Effector memory CD4-positive, alpha-beta T cell (primary cell): ENCODE data around the gene ALX3.
A peak's percentile ranks its signal among the peaks of the same experiment; 100 is the strongest.

Experiments
- DNase-seq, 3 donors: peaks; one replicate each; pipeline ENCODE4 v3.0.0-alpha.2; 2020
- H3K27ac ChIP-seq: 2 replicates; pipeline ENCODE4 v1.7.0; 2013; ENCODE audit warnings: mild to moderate bottlenecking, low read length, moderate library complexity; ENCODE audit not compliant: insufficient read depth, poor library complexity, severe bottlenecking
- H3K27me3 ChIP-seq: replicated peaks from 2 replicates; pipeline ENCODE4 v1.7.0; 2013; ENCODE audit warnings: mild to moderate bottlenecking, low read length; ENCODE audit not compliant: insufficient read depth, control insufficient read depth, poor library complexity, severe bottlenecking
- H3K36me3 ChIP-seq: 2 replicates; pipeline ENCODE4 v1.7.0; 2013; ENCODE audit warnings: mild to moderate bottlenecking, low read length, moderate library complexity; ENCODE audit not compliant: control insufficient read depth, insufficient read depth
- H3K4me1 ChIP-seq: 2 replicates; pipeline ENCODE4 v1.7.0; 2013; ENCODE audit warnings: low read length, mild to moderate bottlenecking; ENCODE audit not compliant: control insufficient read depth, insufficient read depth, poor library complexity, severe bottlenecking
- H3K4me3 ChIP-seq: 2 replicates; pipeline ENCODE4 v1.7.0; 2013; ENCODE audit warnings: low read length, low read depth, mild to moderate bottlenecking; ENCODE audit not compliant: insufficient read depth, poor library complexity, severe bottlenecking
- H3K9me3 ChIP-seq: 2 replicates; pipeline ENCODE4 v1.7.0; 2013; ENCODE audit warnings: mild to moderate bottlenecking, low read length, moderate library complexity; ENCODE audit not compliant: control insufficient read depth
- total RNA-seq, 3 donors: gene quantifications; one replicate each; lab custom pipeline; 2026; lab: John Stamatoyannopoulos, UW

ALX3 gene
- 0 reads per million in 3 donors for total RNA-seq

DNA sequence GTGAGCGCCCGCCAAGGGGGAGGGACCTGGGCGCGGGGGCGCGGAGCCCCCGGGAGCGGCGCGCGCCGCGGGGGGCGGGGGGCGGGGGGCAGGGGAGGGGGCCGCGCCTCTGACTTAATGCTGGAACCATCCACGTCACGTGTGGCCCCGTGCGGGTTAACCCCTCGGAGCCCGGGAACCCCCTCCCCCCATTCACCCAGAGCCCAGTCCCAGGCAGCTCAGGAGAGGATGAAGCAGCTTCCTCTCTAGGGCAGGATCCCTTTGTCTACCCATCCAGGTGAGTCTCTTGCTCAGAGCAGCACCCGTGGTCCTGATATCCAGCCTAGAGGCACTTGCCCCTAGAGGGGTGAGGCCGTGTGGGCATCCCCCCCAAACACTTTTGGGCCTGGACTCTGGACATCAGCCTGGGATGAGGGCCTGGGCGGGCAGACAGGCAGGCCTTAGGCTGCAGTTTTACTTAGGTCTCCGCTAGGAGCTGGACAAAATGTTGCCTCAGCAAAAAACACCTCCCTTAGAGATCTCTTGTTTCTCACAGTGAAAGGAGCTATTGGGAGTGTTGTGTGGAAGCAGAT, at the start of gene ALX3:
ALX3 (minus strand) TSS at position 2 of the 572 bp plus-strand sequence. CDS start 60 bp downstream, outside the sequence.
- H3K27me3 ChIP-seq: peaks cover 41% of the 10 kb centered on the region
- peaks cover 31% of the 10 kb centered on the region for H3K4me1 ChIP-seq
- no peak within 1 kb of the TSS for H3K27ac ChIP-seq
- peak within 1 kb of the TSS; percentile 35 for H3K4me3 ChIP-seq
- no peak for DNase-seq
- no peaks in the 10 kb centered on the region for H3K9me3 ChIP-seq
- no peaks in the 10 kb centered on the region for H3K36me3 ChIP-seq

DNA sequence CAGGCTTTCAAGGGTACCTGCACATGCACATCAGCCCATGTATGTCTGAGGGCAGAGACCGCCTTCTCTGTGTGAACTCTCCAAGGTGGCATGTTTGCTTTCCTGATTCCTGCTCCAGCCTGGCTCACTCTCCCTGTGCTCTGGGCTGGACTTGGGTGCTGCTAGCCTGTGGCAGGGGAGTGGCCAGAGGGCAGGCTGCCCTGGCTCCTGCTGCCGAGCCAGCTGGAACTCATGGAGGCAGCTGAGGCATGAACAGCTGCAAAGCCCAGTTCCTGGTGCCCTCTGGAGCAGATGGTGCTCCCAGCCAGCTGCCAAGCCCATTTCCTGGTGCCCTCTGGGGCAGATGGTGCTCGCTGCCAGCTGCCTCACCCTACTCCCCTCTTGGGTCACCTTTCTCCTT, 49.4 kb upstream of the ALX3 start:
- Histone ChIP-seq H3K27me3 (no peaks in the 10 kb centered on the region), H3K27ac (no peak overlapping the region), H3K36me3 (no peaks in the 10 kb centered on the region), H3K4me3 (no peak overlapping the region), H3K4me1 (no peaks in the 10 kb centered on the region), H3K9me3 (no peaks in the 10 kb centered on the region)
- DNase-seq: no peak

DNA sequence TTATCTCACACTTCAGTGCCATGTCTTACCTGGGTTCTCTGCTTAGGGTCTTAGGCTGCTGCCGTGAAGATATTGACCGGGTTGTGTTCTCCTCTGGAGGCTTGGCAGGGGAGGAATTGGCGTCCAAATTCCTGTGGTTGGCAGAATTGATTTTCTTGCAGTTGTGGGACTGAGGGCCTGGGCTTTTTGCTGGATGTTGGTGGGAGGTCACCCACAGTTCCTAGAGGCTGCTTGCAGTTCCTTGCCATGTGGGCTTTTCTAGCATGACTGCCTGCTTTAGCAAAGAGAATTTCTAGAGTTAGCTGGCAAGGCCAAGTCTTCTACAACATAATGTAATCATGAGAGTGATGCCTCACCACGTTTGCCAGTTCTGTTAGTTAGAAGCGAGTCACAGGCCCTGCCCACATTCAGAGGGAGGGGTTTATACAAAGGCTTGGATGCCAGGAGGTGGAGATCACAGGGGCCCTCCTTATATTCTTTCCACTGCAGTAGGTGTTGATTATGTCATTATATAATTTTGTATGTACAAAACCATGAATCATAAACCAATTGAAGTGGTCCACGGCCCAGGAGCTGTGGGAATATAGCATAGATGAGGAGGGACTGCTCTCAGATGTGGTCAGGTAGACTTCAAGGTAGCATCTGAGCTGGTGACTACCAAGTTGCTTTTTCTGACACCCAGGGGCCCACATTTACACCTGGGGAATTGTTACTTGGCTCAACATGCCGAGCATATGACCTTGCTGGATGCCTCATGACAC, 48.3 kb upstream of the ALX3 start:
- Histone ChIP-seq H3K27ac (no peak overlapping the region), H3K27me3 (no peaks in the 10 kb centered on the region), H3K4me3 (no peak overlapping the region), H3K36me3 (no peaks in the 10 kb centered on the region), H3K4me1 (no peaks in the 10 kb centered on the region), H3K9me3 (no peaks in the 10 kb centered on the region)
- DNase-seq: no peak

GRCh38 chr1:110114784-110115183, 44.3 kb upstream of the ALX3 start:
- Histone ChIP-seq H3K9me3 (no peaks in the 10 kb centered on the region), H3K4me3 (no peak overlapping the region), H3K36me3 (no peaks in the 10 kb centered on the region), H3K27ac (no peak overlapping the region), H3K27me3 (no peaks in the 10 kb centered on the region), H3K4me1 (no peaks in the 10 kb centered on the region)
- DNase-seq: no peak

DNA sequence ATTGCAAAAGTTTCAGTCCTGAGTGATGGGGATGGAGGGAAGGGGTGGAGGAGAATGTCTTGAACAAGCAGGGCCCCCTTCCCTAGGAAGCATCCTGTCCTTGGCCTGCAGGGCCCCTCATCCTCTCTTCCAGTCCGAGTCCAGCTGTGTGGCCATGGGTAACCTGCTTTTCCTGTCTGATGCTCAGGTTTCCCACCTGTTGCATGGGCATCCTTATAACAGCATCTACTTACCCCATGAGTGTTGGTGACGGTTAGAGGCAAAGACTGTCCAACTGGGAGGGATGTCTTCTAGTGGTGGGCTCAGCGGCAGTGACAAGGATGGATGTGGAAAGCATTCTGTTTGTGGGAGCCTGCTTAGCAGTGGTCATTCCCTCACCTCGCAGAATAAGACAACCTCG, 43.7 kb upstream of the ALX3 start:
- H3K9me3 ChIP-seq: no peaks in the 10 kb centered on the region
- DNase-seq: no peak
- H3K4me3 ChIP-seq: no peak overlapping the region
- no peaks in the 10 kb centered on the region for H3K4me1 ChIP-seq
- no peaks in the 10 kb centered on the region for H3K27me3 ChIP-seq
- no peak overlapping the region for H3K27ac ChIP-seq
- H3K36me3 ChIP-seq: no peaks in the 10 kb centered on the region

DNA sequence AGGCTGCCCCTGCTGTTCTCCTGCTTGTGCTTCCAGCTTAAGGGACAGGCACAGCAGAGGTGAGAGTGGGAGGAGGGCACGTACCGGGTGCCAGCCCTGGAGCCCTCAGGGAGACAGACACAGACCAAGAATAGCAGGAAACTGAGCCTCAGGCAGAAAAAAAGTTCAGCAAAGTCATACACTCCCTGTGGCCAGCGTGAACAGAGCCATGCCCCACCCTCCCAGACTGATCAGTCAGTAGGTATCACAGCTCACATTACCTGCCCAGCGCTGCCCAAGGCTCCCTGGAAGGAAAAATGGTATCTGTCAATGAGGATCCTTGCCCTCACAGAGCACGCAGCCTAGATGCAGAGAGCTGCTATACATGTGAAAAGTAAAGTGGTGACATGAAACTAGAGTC, 43.1 kb upstream of the ALX3 start:
- Histone ChIP-seq H3K9me3 (no peaks in the 10 kb centered on the region), H3K27ac (no peak overlapping the region), H3K4me1 (no peaks in the 10 kb centered on the region), H3K27me3 (no peaks in the 10 kb centered on the region), H3K4me3 (no peak overlapping the region), H3K36me3 (no peaks in the 10 kb centered on the region)
- DNase-seq: no peak

GRCh38 chr1:110112656-110113055, 42.2 kb upstream of the ALX3 start:
- no peak for DNase-seq
- no peak overlapping the region for H3K4me3 ChIP-seq
- no peaks in the 10 kb centered on the region for H3K27me3 ChIP-seq
- H3K9me3 ChIP-seq: no peaks in the 10 kb centered on the region
- no peaks in the 10 kb centered on the region for H3K36me3 ChIP-seq
- no peaks in the 10 kb centered on the region for H3K4me1 ChIP-seq
- H3K27ac ChIP-seq: no peak overlapping the region

GRCh38 chr1:110112143-110112542, 41.7 kb upstream of the ALX3 start, which contains the start of gene UBL4B:
Gene UBL4B (plus strand): TSS chr1:110112443. CDS start chr1:110112535, 92 bp downstream.
- no peaks in the 10 kb centered on the region for H3K27me3 ChIP-seq
- no peaks in the 10 kb centered on the region for H3K9me3 ChIP-seq

GRCh38 chr1:110111081-110111480, 40.6 kb upstream of the ALX3 start:
- H3K9me3 ChIP-seq: no peaks in the 10 kb centered on the region
- H3K27me3 ChIP-seq: no peaks in the 10 kb centered on the region
- no peaks in the 10 kb centered on the region for H3K4me1 ChIP-seq
- no peak overlapping the region for H3K4me3 ChIP-seq
- H3K36me3 ChIP-seq: no peaks in the 10 kb centered on the region
- DNase-seq: no peak
- no peak overlapping the region for H3K27ac ChIP-seq

More at GRCh38 chr1:110112143-110112542, 41.7 kb upstream of the ALX3 start, which contains the start of gene UBL4B:
- no peak for DNase-seq
- no peaks in the 10 kb centered on the region for H3K4me1 ChIP-seq
- H3K4me3 ChIP-seq: no peak within 1 kb of the TSS
- no peaks in the 10 kb centered on the region for H3K36me3 ChIP-seq
- no peak within 1 kb of the TSS for H3K27ac ChIP-seq

- DNase-seq: no peak
- no peaks in the 10 kb centered on the region for H3K36me3 ChIP-seq
- H3K4me3 ChIP-seq: no peak overlapping the region
- H3K27ac ChIP-seq: no peak overlapping the region
- no peaks in the 10 kb centered on the region for H3K27me3 ChIP-seq
- H3K9me3 ChIP-seq: no peaks in the 10 kb centered on the region
- no peaks in the 10 kb centered on the region for H3K4me1 ChIP-seq
Measured at GRCh38 chr1:110107867-110108469, 37.5 kb upstream of the ALX3 start.
